Right lobe of liver (tissue), 4 donors: ENCODE measurements around the gene SRP68.

Experiments used
- CTCF ChIP-seq, 4 donors: fragments of 200-600 bp in 3 of 4; fragments of 450-650 bp in 1 of 4; IDR thresholded peaks; one replicate each; pipeline versions ENCODE4 v1.5.1 to v1.8.0; 2016 to 2022; ENCODE audit warnings: antibody characterized with exemption in 4 of 4, mild to moderate bottlenecking in 2 of 4
- POLR2A ChIP-seq: fragments of 450-650 bp; IDR thresholded peaks from one replicate; pipeline ENCODE4 v1.6.1; 2017; ENCODE audit warnings: antibody characterized with exemption, mild to moderate bottlenecking
- donor health status: DM: no; HTN: no; CAD: no.
- donor health status: DM: no; HTN: no; CAD: no.
- donor health status: DM: no; HTN: yes; CAD: no.

GRCh38 chr17:76049836-76050537 lies 22.3 kb downstream of the SRP68 start:
- TF ChIP-seq CTCF (IDR thresholded peaks at IDR 0.05) (no peak), POLR2A (no peak)
